HepG2 (cell line): ENCODE results near the gene IQCK. TPM values are rescaled to one million over a fixed set of nuclear protein-coding genes. Genes with fewer than 3 reads are reported as not detected.

Source experiments
- BHLHE40 ChIP-seq: IDR thresholded peaks from 2 replicates; pipeline ENCODE4 v1.6.1; 2011; ENCODE audit warnings: low read length, improper control_type of control experiment
- CBX5 ChIP-seq: sonication (generic); formaldehyde crosslinking; IDR thresholded peaks from 2 replicates; pipeline ENCODE4 v1.4.0; 2020; ENCODE audit warnings: missing genetic modification reagents, borderline replicate concordance
- CENPX ChIP-seq: sonication (generic); formaldehyde crosslinking; IDR thresholded peaks from 2 replicates; pipeline ENCODE4 v1.9.0; 2021; ENCODE audit warnings: mild to moderate bottlenecking, missing genetic modification reagents, moderate library complexity
- DPF2 ChIP-seq: sonication (generic); formaldehyde crosslinking; IDR thresholded peaks from 2 replicates; pipeline ENCODE4 v1.4.0; 2020; ENCODE audit warnings: mild to moderate bottlenecking, low read depth, missing genetic modification reagents, borderline replicate concordance
- ETV5 ChIP-seq: IDR thresholded peaks from 2 replicates; pipeline ENCODE4 v1.6.1; 2018; ENCODE audit warnings: missing biosample characterization, missing genetic modification reagents, inconsistent platforms, borderline replicate concordance
- FOXJ3 ChIP-seq: sonication (generic); formaldehyde crosslinking; IDR thresholded peaks from 2 replicates; pipeline ENCODE4 v1.4.0; 2020; ENCODE audit warnings: missing genetic modification reagents, mild to moderate bottlenecking, borderline replicate concordance
- GFI1 ChIP-seq: sonication (generic); formaldehyde crosslinking; IDR thresholded peaks from 2 replicates; pipeline ENCODE4 v1.5.0; 2020; ENCODE audit warnings: missing genetic modification reagents, mild to moderate bottlenecking, borderline replicate concordance
- GRHL1 ChIP-seq: sonication (generic); formaldehyde crosslinking; conservative IDR thresholded peaks from 2 replicates; pipeline ENCODE4 v1.8.0; 2022; ENCODE audit warnings: missing genetic modification reagents
- MED13 ChIP-seq: sonication (generic); formaldehyde crosslinking; IDR thresholded peaks from 2 replicates; pipeline ENCODE4 v1.5.0; 2020; ENCODE audit warnings: missing genetic modification reagents
- MEIS1 ChIP-seq: sonication (generic); formaldehyde crosslinking; IDR thresholded peaks from 2 replicates; pipeline ENCODE4 v1.9.0; 2021; ENCODE audit warnings: mild to moderate bottlenecking, missing genetic modification reagents, moderate library complexity, borderline replicate concordance
- TCF7L2 ChIP-seq: IDR thresholded peaks from 2 replicates; pipeline ENCODE4 v1.6.1; 2011; ENCODE audit warnings: mild to moderate bottlenecking, low read depth, low read length, moderate library complexity
- ZFP91 ChIP-seq: sonication (generic); formaldehyde crosslinking; IDR thresholded peaks from 2 replicates; pipeline ENCODE4 v1.9.0; 2022; ENCODE audit warnings: missing genetic modification reagents, mild to moderate bottlenecking, borderline replicate concordance
- ZMYM4 ChIP-seq: sonication (generic); formaldehyde crosslinking; IDR thresholded peaks from 2 replicates; pipeline ENCODE4 v1.8.1; 2023; ENCODE audit warnings: mild to moderate bottlenecking, missing genetic modification reagents
- ZNF160 ChIP-seq: sonication (generic); formaldehyde crosslinking; IDR thresholded peaks from 2 replicates; pipeline ENCODE4 v1.8.0; 2022; ENCODE audit warnings: mild to moderate bottlenecking, inconsistent platforms, missing genetic modification reagents
- ZNF263 ChIP-seq: sonication (generic); formaldehyde crosslinking; IDR thresholded peaks from 2 replicates; pipeline ENCODE4 v1.4.0; 2020; ENCODE audit warnings: missing genetic modification reagents
- ZNF274 ChIP-seq: sonication (generic); formaldehyde crosslinking; IDR thresholded peaks from 2 replicates; pipeline ENCODE4 v1.5.1; 2020; ENCODE audit warnings: mild to moderate bottlenecking, missing genetic modification reagents
- ZNF432 ChIP-seq: sonication (generic); formaldehyde crosslinking; IDR thresholded peaks from 2 replicates; pipeline ENCODE4 v1.5.0; 2020; ENCODE audit warnings: missing genetic modification reagents, mild to moderate bottlenecking, borderline replicate concordance
- ZNF770 ChIP-seq: sonication (generic); formaldehyde crosslinking; IDR thresholded peaks from 2 replicates; pipeline ENCODE4 v1.5.0; 2020; ENCODE audit warnings: mild to moderate bottlenecking, missing genetic modification reagents
- polyA plus RNA-seq, 8 experiments: library from polyadenylated mRNA; depleted of rRNA in 3 of 8; stranded (reverse) in 7 of 8; unstranded in 1 of 8; fragments of >200 nt; fragmentation: Illumina TruSeq in 4 of 8; extraction: Trizol in 4 of 8; gene quantifications; 2 replicates each; pipeline versions ENCODE4 v1.2.1 to v1.2.3, GENCODE V29; 2011 to 2016; ENCODE audit warnings: low read depth in 4 of 8, missing spikeins in 1 of 8, mixed read lengths in 1 of 8; ENCODE audit not compliant: insufficient read depth in 1 of 8
- total RNA-seq, 5 experiments: library from RNA; depleted of rRNA; stranded (reverse); fragments of >200 nt; fragmentation: Illumina TruSeq; extraction: Trizol; gene quantifications; 2 replicates each; pipeline ENCODE4 v1.2.3, GENCODE V29; 2016; ENCODE audit warnings: low read depth in 1 of 5
- TF ChIP-seq, protein P1 (sequence below): sonication (generic); formaldehyde crosslinking; IDR thresholded peaks from 2 replicates; pipeline ENCODE4 v1.8.0; 2022; ENCODE audit warnings: missing genetic modification reagents, mild to moderate bottlenecking, borderline replicate concordance
- TF ChIP-seq, protein P2 (sequence below): IDR thresholded peaks from 2 replicates; pipeline ENCODE4 v1.6.1; 2016

The IQCK gene
- total and polyA plus RNA-seq, 2 of the 13 experiments (the other 11 are each of a cell fraction or from before 2014, with no cell fraction given) = 5.1 to 7.3 TPM

GRCh38 chr16:19886073-19886941 lies 168.2 kb downstream of the IQCK start (continued):
- TF ChIP-seq DPF2 (CRISPR knock-in tag) (no peak), BHLHE40 (0 out of 2 replicates have a peak, but pooled peaks have one; percentile 45), ZNF432 (no peak), MEIS1 (CRISPR knock-in tag) (0 out of 2 replicates have a peak, but pooled peaks have one; percentile 49), CBX5 (CRISPR knock-in tag) (peak; percentile 63; the same call in 1 of the 2 replicates), ZFP91 (CRISPR knock-in tag) (peak; percentile 63), ZNF274 (CRISPR knock-in tag) (no peak), CENPX (CRISPR knock-in tag) (no peak), FOXJ3 (0 out of 2 replicates have a peak, but pooled peaks have one; percentile 29), ZNF263 (CRISPR knock-in tag) (no peak; the same call in none of the 2 replicates), ZNF160 (CRISPR knock-in tag) (0 out of 2 replicates have a peak, but pooled peaks have one; percentile 49), MED13 (CRISPR knock-in tag) (no peak), TCF7L2 (no peak), GRHL1 (no peak), ZMYM4 (peak; percentile 73), GFI1 (CRISPR knock-in tag) (peak; percentile 43; the same call in 1 of the 2 replicates), ZNF770 (0 out of 2 replicates have a peak, but pooled peaks have one; percentile 18), ETV5 (peak; percentile 40; the same call in 1 of the 2 replicates)
- TF ChIP-seq, protein P1, sequence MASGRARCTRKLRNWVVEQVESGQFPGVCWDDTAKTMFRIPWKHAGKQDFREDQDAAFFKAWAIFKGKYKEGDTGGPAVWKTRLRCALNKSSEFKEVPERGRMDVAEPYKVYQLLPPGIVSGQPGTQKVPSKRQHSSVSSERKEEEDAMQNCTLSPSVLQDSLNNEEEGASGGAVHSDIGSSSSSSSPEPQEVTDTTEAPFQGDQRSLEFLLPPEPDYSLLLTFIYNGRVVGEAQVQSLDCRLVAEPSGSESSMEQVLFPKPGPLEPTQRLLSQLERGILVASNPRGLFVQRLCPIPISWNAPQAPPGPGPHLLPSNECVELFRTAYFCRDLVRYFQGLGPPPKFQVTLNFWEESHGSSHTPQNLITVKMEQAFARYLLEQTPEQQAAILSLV (CRISPR knock-in tag) = no peak
- TF ChIP-seq, protein P2, sequence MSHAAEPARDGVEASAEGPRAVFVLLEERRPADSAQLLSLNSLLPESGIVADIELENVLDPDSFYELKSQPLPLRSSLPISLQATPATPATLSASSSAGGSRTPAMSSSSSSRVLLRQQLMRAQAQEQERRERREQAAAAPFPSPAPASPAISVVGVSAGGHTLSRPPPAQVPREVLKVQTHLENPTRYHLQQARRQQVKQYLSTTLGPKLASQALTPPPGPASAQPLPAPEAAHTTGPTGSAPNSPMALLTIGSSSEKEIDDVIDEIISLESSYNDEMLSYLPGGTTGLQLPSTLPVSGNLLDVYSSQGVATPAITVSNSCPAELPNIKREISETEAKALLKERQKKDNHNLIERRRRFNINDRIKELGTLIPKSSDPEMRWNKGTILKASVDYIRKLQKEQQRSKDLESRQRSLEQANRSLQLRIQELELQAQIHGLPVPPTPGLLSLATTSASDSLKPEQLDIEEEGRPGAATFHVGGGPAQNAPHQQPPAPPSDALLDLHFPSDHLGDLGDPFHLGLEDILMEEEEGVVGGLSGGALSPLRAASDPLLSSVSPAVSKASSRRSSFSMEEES = 0 out of 2 replicates have a peak, but pooled peaks have one; percentile 36
